ENCODE measurements around the gene UBTD2.
A peak's percentile ranks its signal among the peaks of the same experiment; 100 is the strongest.

Gene UBTD2

GRCh38 chr5:172193872-172194271, 89.7 kb downstream of the UBTD2 start, which contains the start of gene EFCAB9:
Gene EFCAB9 (plus strand): TSS chr5:172194172. CDS start chr5:172194173, 1 bp downstream.
- Mint-ChIP-seq H3K9me3 (no peaks in the 10 kb centered on the region), H3K27me3 (peaks cover 10% of the 10 kb centered on the region)

GRCh38 chr5:172189693-172190296, 93.8 kb downstream of the UBTD2 start:
- H3K4me3 Mint-ChIP-seq, result peak overlapping the region; percentile 0
- no peak overlapping the region for H3K27ac Mint-ChIP-seq (ENCODE audit: low read depth)
- H3K4me1 Mint-ChIP-seq, result peaks cover 21% of the 10 kb centered on the region
- H3K9me3 Mint-ChIP-seq, result no peaks in the 10 kb centered on the region
- ATAC-seq (replicated peaks; ENCODE audit: extremely low read depth, poor library complexity, severe bottlenecking) (no peak), DNase-seq (ENCODE audit: low spot score in 2 of 2) (no peak)
- H3K27me3 Mint-ChIP-seq, result no peaks in the 10 kb centered on the region
- peaks cover 26% of the 10 kb centered on the region for H3K36me3 Mint-ChIP-seq (ENCODE audit: insufficient read depth)

More at GRCh38 chr5:172193872-172194271, 89.7 kb downstream of the UBTD2 start, which contains the start of gene EFCAB9:
- Mint-ChIP-seq H3K27ac (ENCODE audit: low read depth) (no peak within 1 kb of the TSS), H3K4me1 (no peaks in the 10 kb centered on the region), H3K36me3 (ENCODE audit: insufficient read depth) (no peaks in the 10 kb centered on the region), H3K4me3 (no peak within 1 kb of the TSS)
- ATAC-seq (replicated peaks; ENCODE audit: extremely low read depth, poor library complexity, severe bottlenecking) (no peak), DNase-seq (ENCODE audit: low spot score in 2 of 2) (no peak)

- H3K4me1 Mint-ChIP-seq, result peaks cover 24% of the 10 kb centered on the region
- no peak overlapping the region for H3K27ac Mint-ChIP-seq (ENCODE audit: low read depth)
- ATAC-seq (replicated peaks; ENCODE audit: extremely low read depth, poor library complexity, severe bottlenecking) (no peak), DNase-seq (ENCODE audit: low spot score in 2 of 2) (no peak)
- H3K9me3 Mint-ChIP-seq, result no peaks in the 10 kb centered on the region
- H3K27me3 Mint-ChIP-seq, result no peaks in the 10 kb centered on the region
- H3K4me3 Mint-ChIP-seq, result peak overlapping the region; percentile 100
- H3K36me3 Mint-ChIP-seq (ENCODE audit: insufficient read depth), result peaks cover 33% of the 10 kb centered on the region
These were observed 94.5 kb downstream of the UBTD2 start for GRCh38 chr5:172188893-172189692.

GRCh38 chr5:172188033-172188892, 95.3 kb downstream of the UBTD2 start, which contains the start of gene STK10:
Gene STK10 (minus strand): TSS chr5:172188224. CDS start chr5:172188042, 182 bp downstream.
- DNase-seq (ENCODE audit: low spot score in 2 of 2) (peak; percentile 84 to 86), ATAC-seq (replicated peaks; ENCODE audit: extremely low read depth, poor library complexity, severe bottlenecking) (peak; percentile 74)
- peak within 1 kb of the TSS; percentile 100 for H3K4me3 Mint-ChIP-seq
- H3K27ac Mint-ChIP-seq (ENCODE audit: low read depth), result peak within 1 kb of the TSS; percentile 95
- no peaks in the 10 kb centered on the region for H3K9me3 Mint-ChIP-seq
- peaks cover 28% of the 10 kb centered on the region for H3K4me1 Mint-ChIP-seq
- H3K36me3 Mint-ChIP-seq (ENCODE audit: insufficient read depth), result peaks cover 34% of the 10 kb centered on the region
- H3K27me3 Mint-ChIP-seq, result no peaks in the 10 kb centered on the region

GRCh38 chr5:172187118-172188032, 96.2 kb downstream of the UBTD2 start:
- Mint-ChIP-seq H3K9me3 (no peaks in the 10 kb centered on the region), H3K4me1 (peaks cover 32% of the 10 kb centered on the region), H3K27me3 (no peaks in the 10 kb centered on the region), H3K36me3 (ENCODE audit: insufficient read depth) (peaks cover 42% of the 10 kb centered on the region), H3K4me3 (peak overlapping the region; percentile 100), H3K27ac (ENCODE audit: low read depth) (peak overlapping the region; percentile 95)
- ATAC-seq (replicated peaks; ENCODE audit: extremely low read depth, poor library complexity, severe bottlenecking), result peak; percentile 39
- DNase-seq (ENCODE audit: low spot score in 2 of 2), result peak; percentile 44 to 52

GRCh38 chr5:172186114-172186695, 97.4 kb downstream of the UBTD2 start:
- DNase-seq (ENCODE audit: low spot score in 2 of 2) (no peak), ATAC-seq (replicated peaks; ENCODE audit: extremely low read depth, poor library complexity, severe bottlenecking) (no peak)
- Mint-ChIP-seq H3K4me3 (peak overlapping the region; percentile 100), H3K27me3 (no peaks in the 10 kb centered on the region), H3K27ac (ENCODE audit: low read depth) (peak overlapping the region; percentile 95), H3K4me1 (peaks cover 34% of the 10 kb centered on the region), H3K36me3 (ENCODE audit: insufficient read depth) (peaks cover 48% of the 10 kb centered on the region), H3K9me3 (no peaks in the 10 kb centered on the region)

GRCh38 chr5:172185096-172185461, 98.5 kb downstream of the UBTD2 start:
- H3K4me1 Mint-ChIP-seq, result peaks cover 43% of the 10 kb centered on the region
- peak overlapping the region; percentile 95 for H3K27ac Mint-ChIP-seq (ENCODE audit: low read depth)
- no peaks in the 10 kb centered on the region for H3K9me3 Mint-ChIP-seq
- no peaks in the 10 kb centered on the region for H3K27me3 Mint-ChIP-seq
- H3K4me3 Mint-ChIP-seq, result peak overlapping the region; percentile 100
- ATAC-seq (replicated peaks; ENCODE audit: extremely low read depth, poor library complexity, severe bottlenecking) (peak; percentile 2), DNase-seq (ENCODE audit: low spot score in 2 of 2) (no peak)
- peaks cover 53% of the 10 kb centered on the region for H3K36me3 Mint-ChIP-seq (ENCODE audit: insufficient read depth)

GRCh38 chr5:172183881-172184280, 99.7 kb downstream of the UBTD2 start:
- DNase-seq (ENCODE audit: low spot score in 2 of 2) (no peak), ATAC-seq (replicated peaks; ENCODE audit: extremely low read depth, poor library complexity, severe bottlenecking) (no peak)
- Mint-ChIP-seq H3K27ac (ENCODE audit: low read depth) (peak overlapping the region; percentile 95), H3K4me1 (peaks cover 55% of the 10 kb centered on the region), H3K4me3 (peak overlapping the region; percentile 100), H3K36me3 (ENCODE audit: insufficient read depth) (peaks cover 63% of the 10 kb centered on the region), H3K27me3 (no peaks in the 10 kb centered on the region), H3K9me3 (no peaks in the 10 kb centered on the region)

- no peak for DNase-seq (ENCODE audit: low spot score in 2 of 2)
These were observed 101.3 kb downstream of the UBTD2 start for GRCh38 chr5:172182291-172182690.

GRCh38 chr5:172180936-172181335, 102.6 kb downstream of the UBTD2 start:
- Mint-ChIP-seq H3K27ac (ENCODE audit: low read depth) (peak overlapping the region; percentile 98), H3K4me1 (peaks cover 74% of the 10 kb centered on the region), H3K9me3 (no peaks in the 10 kb centered on the region), H3K36me3 (ENCODE audit: insufficient read depth) (peaks cover 61% of the 10 kb centered on the region), H3K27me3 (no peaks in the 10 kb centered on the region), H3K4me3 (peak overlapping the region; percentile 100)
- ATAC-seq (replicated peaks; ENCODE audit: extremely low read depth, poor library complexity, severe bottlenecking) (no peak), DNase-seq (ENCODE audit: low spot score in 2 of 2) (no peak)

More at GRCh38 chr5:172182291-172182690, 101.3 kb downstream of the UBTD2 start:
- H3K4me3 Mint-ChIP-seq, result peak overlapping the region; percentile 100
- H3K36me3 Mint-ChIP-seq (ENCODE audit: insufficient read depth), result peaks cover 70% of the 10 kb centered on the region
- H3K9me3 Mint-ChIP-seq, result no peaks in the 10 kb centered on the region
- peak overlapping the region; percentile 95 for H3K27ac Mint-ChIP-seq (ENCODE audit: low read depth)
- ATAC-seq (replicated peaks; ENCODE audit: extremely low read depth, poor library complexity, severe bottlenecking), result no peak
- H3K27me3 Mint-ChIP-seq, result no peaks in the 10 kb centered on the region
- H3K4me1 Mint-ChIP-seq, result peaks cover 68% of the 10 kb centered on the region

All from central memory CD8-positive, alpha-beta T cell (primary cell).